Dedifferentiated amniotic fluid mesenchymal stem cell (primary cell): ENCODE measurements around the gene MYO7B.
"Not testable (repeated sequence)": the region's sequence is repeated elsewhere in the genome, so short reads cannot be mapped to it uniquely, and the experiment has no call there.

ENCODE experiments used
- DNase-seq: peaks from one replicate; pipeline ENCODE4 v3.0.0-alpha.2; 2016; ENCODE audit errors: extremely low spot score

The MYO7B gene

DNA sequence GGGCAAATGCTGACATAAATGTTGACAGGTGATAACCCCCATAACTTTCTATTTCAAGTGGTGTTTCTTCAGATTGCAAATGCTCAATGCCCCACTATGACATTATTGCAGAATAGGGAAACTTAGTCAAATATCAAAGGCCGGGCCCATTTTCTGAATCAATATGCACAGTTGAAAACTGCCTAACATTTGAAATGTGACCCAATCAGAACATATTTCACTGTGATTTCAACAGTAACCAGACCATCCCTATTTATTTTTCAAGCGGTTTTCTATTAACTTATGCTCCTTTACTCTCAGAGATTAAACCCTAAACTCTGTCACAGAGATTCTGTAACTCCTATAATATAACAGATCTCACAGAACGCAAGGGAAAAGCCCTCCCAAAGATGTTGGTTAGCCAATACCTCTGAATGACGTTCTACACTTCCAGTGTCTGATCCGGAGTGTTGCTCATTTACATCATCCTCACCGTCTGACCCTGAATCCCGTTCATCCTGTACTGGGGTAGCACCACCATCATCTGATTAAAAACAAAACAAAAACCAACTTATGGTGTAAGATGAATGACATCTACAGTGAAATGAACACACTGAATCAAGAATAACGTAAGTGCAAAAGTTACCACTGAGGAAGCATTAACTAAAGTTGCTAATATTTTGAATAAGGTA, 12.1 kb upstream of the MYO7B start:
- no peak for DNase-seq

DNA sequence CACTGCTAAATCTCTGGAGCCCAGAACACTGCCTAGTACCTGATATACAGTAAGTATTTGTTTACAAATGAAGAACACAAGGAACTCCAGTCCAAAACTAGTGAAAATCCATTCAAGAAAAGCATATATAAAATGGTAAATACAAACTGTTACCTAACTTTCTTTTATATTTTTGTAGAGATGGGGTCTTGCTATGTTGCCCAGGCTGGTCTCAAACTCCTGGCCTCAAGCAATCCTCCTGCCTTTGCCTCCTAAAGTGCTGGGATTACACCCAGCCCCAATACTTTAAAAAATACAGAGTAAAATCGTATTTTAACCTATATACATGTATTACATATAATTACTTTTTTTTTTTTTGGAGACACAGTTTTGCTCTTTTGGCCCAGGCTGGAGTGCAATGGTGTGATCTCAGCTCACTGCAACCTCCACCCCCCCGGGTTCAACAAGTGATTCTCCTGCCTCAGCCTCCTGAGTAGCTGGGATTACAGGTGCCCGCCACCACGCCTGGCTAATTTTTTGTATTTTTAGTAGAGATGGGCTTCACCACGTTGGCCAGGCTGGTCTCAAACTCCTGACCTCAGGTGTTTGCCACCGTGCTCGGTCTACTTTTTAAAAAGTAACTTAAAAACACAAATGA, 11.2 kb upstream of the MYO7B start:
- not testable (repeated sequence) for DNase-seq

- peak; percentile 48 for DNase-seq
Measured at GRCh38 chr2:127525691-127526131, 9.8 kb upstream of the MYO7B start.

- peak; percentile 98 for DNase-seq
Measured at GRCh38 chr2:127526132-127527000, 9.1 kb upstream of the MYO7B start, which contains the start of gene IWS1. TSS of gene IWS1 (minus strand) at chr2:127526489. CDS start at chr2:127526208, 281 bp downstream.

GRCh38 chr2:127527001-127527804, 8.3 kb upstream of the MYO7B start:
- DNase-seq: no peak

DNA sequence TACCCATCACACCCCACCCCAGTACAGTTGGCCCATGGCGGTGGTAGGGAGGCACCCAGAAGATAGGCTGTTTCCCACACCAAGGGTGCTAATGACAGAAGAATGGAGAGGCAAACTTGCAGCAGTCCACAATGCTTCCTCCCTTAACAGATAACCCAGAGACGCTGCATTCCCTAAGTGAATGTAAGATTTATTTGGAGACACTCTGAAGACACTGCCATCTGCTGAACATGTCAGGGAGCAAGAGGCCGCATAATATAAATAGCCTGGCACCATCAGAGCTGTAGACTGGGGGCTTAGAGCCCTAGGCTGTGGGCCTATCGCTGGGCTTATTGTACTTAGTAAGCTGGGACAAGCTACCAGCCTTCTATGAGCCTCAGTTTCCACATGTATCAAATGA, 7.0 kb upstream of the MYO7B start:
- DNase-seq: no peak

DNA sequence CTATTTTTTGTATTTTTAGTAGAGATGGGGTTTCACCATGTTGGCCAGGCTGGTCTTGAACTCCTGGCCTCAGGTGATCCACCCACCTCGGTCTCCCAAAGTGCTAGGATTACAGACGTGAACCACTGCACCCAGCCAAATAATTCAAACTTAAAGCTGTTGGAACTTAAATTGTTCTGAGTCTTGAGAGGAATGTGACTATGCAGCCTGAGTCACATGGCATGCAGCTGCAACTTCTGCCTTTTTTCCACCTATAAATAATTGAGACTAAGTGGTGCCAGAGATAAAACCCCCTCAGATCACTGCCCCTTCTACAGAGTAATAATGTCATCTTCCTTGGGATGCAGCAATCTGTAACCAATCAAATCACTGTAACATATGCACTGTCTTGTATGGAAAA, 6.1 kb upstream of the MYO7B start:
- DNase-seq: not testable (repeated sequence)

- DNase-seq: no peak
Measured at GRCh38 chr2:127530245-127531140, 5.0 kb upstream of the MYO7B start.

- no peak for DNase-seq
Measured at GRCh38 chr2:127531221-127531648, 4.2 kb upstream of the MYO7B start.

GRCh38 chr2:127532296-127532695, 3.2 kb upstream of the MYO7B start:
- DNase-seq: no peak

- DNase-seq: no peak
Measured at GRCh38 chr2:127535918-127536317, 435 bp downstream of the MYO7B start.

GRCh38 chr2:127536707-127537541, 1.4 kb downstream of the MYO7B start:
- no peak for DNase-seq

- DNase-seq: no peak
Measured at GRCh38 chr2:127537644-127538043, 2.2 kb downstream of the MYO7B start.

- no peak for DNase-seq
Measured at GRCh38 chr2:127541809-127542208, 6.3 kb downstream of the MYO7B start.

- no peak for DNase-seq
Measured at GRCh38 chr2:127542231-127542630, 6.7 kb downstream of the MYO7B start.

- DNase-seq: not testable (repeated sequence)
Measured at GRCh38 chr2:127543013-127543501, 7.6 kb downstream of the MYO7B start.

GRCh38 chr2:127545189-127545588, 9.7 kb downstream of the MYO7B start:
- DNase-seq: no peak

- DNase-seq: no peak
Measured at GRCh38 chr2:127545796-127546195, 10.3 kb downstream of the MYO7B start.

- DNase-seq: no peak
Measured at GRCh38 chr2:127546797-127547196, 11.3 kb downstream of the MYO7B start.
